Neural crest cell (in vitro differentiated cells): ENCODE data around the gene SLC6A6. TPM values are rescaled to one million over a fixed set of nuclear protein-coding genes. Genes with fewer than 3 reads are reported as not detected.

Experiments used
- DNase-seq: peaks from one replicate; pipeline ENCODE4 v3.0.0; 2021; ENCODE audit warnings: low read depth, mixed read lengths, low spot score
- H3K27ac Mint-ChIP-seq: one replicate; pipeline ENCODE4 v1.8.0; 2021; ENCODE audit warnings: mild to moderate bottlenecking, mixed read lengths; ENCODE audit not compliant: unreplicated experiment
- H3K27me3 Mint-ChIP-seq: 2 replicates; pipeline ENCODE4 v1.8.0; 2021; ENCODE audit warnings: low read depth, mild to moderate bottlenecking, mixed read lengths
- H3K36me3 Mint-ChIP-seq: 2 replicates; pipeline ENCODE4 v1.8.0; 2021; ENCODE audit warnings: low read depth, mild to moderate bottlenecking, mixed read lengths
- H3K4me1 Mint-ChIP-seq: 2 replicates; pipeline ENCODE4 v1.8.0; 2021; ENCODE audit warnings: mixed read lengths
- H3K4me3 Mint-ChIP-seq: one replicate; pipeline ENCODE4 v1.8.0; 2021; ENCODE audit warnings: mild to moderate bottlenecking, mixed read lengths
- H3K9me3 Mint-ChIP-seq: 2 replicates; pipeline ENCODE4 v1.8.0; 2021; ENCODE audit warnings: mixed read lengths
- CTCF ChIP-seq: fragments of 200-600 bp; sonication (generic); conservative IDR thresholded peaks from 2 replicates; pipeline ENCODE4 v1.5.0; 2021; ENCODE audit warnings: antibody characterized with exemption, mild to moderate bottlenecking
- total RNA-seq: library from RNA; stranded (reverse); gene quantifications from 2 replicates; pipeline ENCODE4 v1.2.1, GENCODE V29; 2021

The SLC6A6 gene
- total RNA-seq, 1 donor from 2014 or later: 33.8 TPM

GRCh38 chr3:14439501-14440167 lies 37.2 kb downstream of the SLC6A6 start:
- Mint-ChIP-seq H3K4me1 (peaks cover 38% of the 10 kb centered on the region), H3K27ac (no peak overlapping the region), H3K9me3 (no peaks in the 10 kb centered on the region), H3K4me3 (no peak overlapping the region), H3K36me3 (peaks cover 4% of the 10 kb centered on the region), H3K27me3 (no peaks in the 10 kb centered on the region)
- no peak for TF ChIP-seq CTCF
- DNase-seq: no peak

- no peaks in the 10 kb centered on the region for H3K27me3 Mint-ChIP-seq
- TF ChIP-seq CTCF: no peak
- H3K36me3 Mint-ChIP-seq: peaks cover 4% of the 10 kb centered on the region
- H3K4me1 Mint-ChIP-seq: peaks cover 32% of the 10 kb centered on the region
- no peak overlapping the region for H3K4me3 Mint-ChIP-seq
- no peaks in the 10 kb centered on the region for H3K9me3 Mint-ChIP-seq
- H3K27ac Mint-ChIP-seq: peak overlapping the region; percentile 80
- DNase-seq: no peak
Observed at GRCh38 chr3:14440168-14440518, 37.7 kb downstream of the SLC6A6 start.

GRCh38 chr3:14440531-14441239 lies 38.3 kb downstream of the SLC6A6 start:
- peak; percentile 31 for DNase-seq
- H3K4me1 Mint-ChIP-seq: peaks cover 27% of the 10 kb centered on the region
- no peak for TF ChIP-seq CTCF
- H3K27ac Mint-ChIP-seq: peak overlapping the region; percentile 80
- H3K4me3 Mint-ChIP-seq: no peak overlapping the region
- H3K9me3 Mint-ChIP-seq: no peaks in the 10 kb centered on the region
- no peaks in the 10 kb centered on the region for H3K27me3 Mint-ChIP-seq
- H3K36me3 Mint-ChIP-seq: peaks cover 7% of the 10 kb centered on the region

GRCh38 chr3:14441240-14441919 lies 39.0 kb downstream of the SLC6A6 start:
- H3K27ac Mint-ChIP-seq: peak overlapping the region; percentile 81
- no peak for TF ChIP-seq CTCF

GRCh38 chr3:14441920-14442300 lies 39.5 kb downstream of the SLC6A6 start:
- DNase-seq: no peak
- H3K36me3 Mint-ChIP-seq: peaks cover 16% of the 10 kb centered on the region
- H3K27ac Mint-ChIP-seq: no peak overlapping the region
- no peaks in the 10 kb centered on the region for H3K27me3 Mint-ChIP-seq
- no peak overlapping the region for H3K4me3 Mint-ChIP-seq
- H3K9me3 Mint-ChIP-seq: peaks cover 1% of the 10 kb centered on the region
- H3K4me1 Mint-ChIP-seq: peaks cover 21% of the 10 kb centered on the region
- TF ChIP-seq CTCF: no peak

More at GRCh38 chr3:14441240-14441919, 39.0 kb downstream of the SLC6A6 start:
- H3K36me3 Mint-ChIP-seq: peaks cover 12% of the 10 kb centered on the region
- no peak overlapping the region for H3K4me3 Mint-ChIP-seq
- H3K9me3 Mint-ChIP-seq: no peaks in the 10 kb centered on the region
- H3K4me1 Mint-ChIP-seq: peaks cover 25% of the 10 kb centered on the region
- no peaks in the 10 kb centered on the region for H3K27me3 Mint-ChIP-seq
- DNase-seq: no peak
